ENCODE measurements around the gene PPP4R4.

PPP4R4 gene

DNA sequence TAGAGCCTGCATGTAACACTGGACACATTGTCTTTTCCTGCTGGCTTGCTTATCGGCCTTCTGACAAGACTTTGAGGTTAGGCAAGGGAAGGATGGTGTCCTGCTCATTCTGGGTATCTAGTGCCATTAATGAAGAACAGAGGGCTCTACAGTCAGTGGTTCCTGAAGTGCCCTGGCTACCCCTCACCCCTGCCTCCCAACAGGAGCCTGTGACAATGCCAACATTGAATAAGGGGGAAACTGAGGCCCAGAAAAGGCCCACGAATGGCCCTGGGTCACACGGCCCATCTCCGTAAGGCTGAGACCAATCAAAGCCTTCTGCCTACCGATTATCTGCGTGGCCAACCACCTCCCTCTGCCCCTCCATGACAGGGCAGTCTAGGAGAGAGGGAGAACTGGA is 46.8 kb upstream of the PPP4R4 start:
- TF ChIP-seq, protein P1, sequence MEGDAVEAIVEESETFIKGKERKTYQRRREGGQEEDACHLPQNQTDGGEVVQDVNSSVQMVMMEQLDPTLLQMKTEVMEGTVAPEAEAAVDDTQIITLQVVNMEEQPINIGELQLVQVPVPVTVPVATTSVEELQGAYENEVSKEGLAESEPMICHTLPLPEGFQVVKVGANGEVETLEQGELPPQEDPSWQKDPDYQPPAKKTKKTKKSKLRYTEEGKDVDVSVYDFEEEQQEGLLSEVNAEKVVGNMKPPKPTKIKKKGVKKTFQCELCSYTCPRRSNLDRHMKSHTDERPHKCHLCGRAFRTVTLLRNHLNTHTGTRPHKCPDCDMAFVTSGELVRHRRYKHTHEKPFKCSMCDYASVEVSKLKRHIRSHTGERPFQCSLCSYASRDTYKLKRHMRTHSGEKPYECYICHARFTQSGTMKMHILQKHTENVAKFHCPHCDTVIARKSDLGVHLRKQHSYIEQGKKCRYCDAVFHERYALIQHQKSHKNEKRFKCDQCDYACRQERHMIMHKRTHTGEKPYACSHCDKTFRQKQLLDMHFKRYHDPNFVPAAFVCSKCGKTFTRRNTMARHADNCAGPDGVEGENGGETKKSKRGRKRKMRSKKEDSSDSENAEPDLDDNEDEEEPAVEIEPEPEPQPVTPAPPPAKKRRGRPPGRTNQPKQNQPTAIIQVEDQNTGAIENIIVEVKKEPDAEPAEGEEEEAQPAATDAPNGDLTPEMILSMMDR (IDR thresholded peaks at IDR 0.05; ENCODE audit: low read depth, low read length), result no peak
- DNase-seq (ENCODE audit: low read depth, low spot score), result no peak
- in situ Hi-C loops (cut with HindIII; ENCODE audit: low sequenced_read_pairs), result no loop called here

DNA sequence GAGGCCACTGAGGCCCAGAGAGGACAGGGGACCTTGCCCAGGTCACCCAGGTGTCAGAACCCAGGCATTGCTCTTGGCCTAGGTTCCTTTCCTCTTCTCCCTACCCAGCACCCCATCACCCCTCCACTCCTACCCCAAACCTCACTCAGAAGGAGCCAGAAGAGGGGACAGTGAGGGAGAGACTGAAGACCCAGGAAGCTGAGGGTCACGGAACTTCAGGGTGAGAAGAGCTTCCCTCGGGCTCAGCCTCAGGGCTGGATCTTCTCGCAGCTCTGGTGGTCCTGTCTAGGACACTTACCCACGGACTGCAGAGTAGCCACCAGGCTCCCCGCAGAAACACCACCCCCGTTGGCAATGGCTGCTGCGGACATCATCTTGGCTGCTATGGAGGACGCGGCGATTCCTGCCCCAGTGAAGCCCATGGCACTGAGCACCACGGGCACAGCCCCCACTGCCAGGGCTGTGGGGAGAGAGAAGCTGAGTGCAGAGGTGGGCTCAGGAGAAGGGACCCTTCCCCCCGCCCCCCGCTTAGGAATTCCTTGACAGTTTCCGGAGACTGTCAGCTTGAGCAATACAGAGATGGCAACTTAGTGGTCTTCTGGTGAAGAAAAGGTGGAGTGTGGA is 45.8 kb upstream of the PPP4R4 start:
- peak overlapping the region; percentile 65 for H3K4me3 ChIP-seq (ENCODE audit: low read depth, low read length)
- in situ Hi-C loops (cut with HindIII; ENCODE audit: low sequenced_read_pairs), result no loop called here
- DNase-seq (ENCODE audit: low read depth, low spot score), result no peak
- TF ChIP-seq, protein P1 (IDR thresholded peaks at IDR 0.05; ENCODE audit: low read depth, low read length), result no peak

More for the DNA sequence above, 46.8 kb upstream of the PPP4R4 start:
- H3K4me3 ChIP-seq (ENCODE audit: low read depth, low read length), result no peak overlapping the region

DNA sequence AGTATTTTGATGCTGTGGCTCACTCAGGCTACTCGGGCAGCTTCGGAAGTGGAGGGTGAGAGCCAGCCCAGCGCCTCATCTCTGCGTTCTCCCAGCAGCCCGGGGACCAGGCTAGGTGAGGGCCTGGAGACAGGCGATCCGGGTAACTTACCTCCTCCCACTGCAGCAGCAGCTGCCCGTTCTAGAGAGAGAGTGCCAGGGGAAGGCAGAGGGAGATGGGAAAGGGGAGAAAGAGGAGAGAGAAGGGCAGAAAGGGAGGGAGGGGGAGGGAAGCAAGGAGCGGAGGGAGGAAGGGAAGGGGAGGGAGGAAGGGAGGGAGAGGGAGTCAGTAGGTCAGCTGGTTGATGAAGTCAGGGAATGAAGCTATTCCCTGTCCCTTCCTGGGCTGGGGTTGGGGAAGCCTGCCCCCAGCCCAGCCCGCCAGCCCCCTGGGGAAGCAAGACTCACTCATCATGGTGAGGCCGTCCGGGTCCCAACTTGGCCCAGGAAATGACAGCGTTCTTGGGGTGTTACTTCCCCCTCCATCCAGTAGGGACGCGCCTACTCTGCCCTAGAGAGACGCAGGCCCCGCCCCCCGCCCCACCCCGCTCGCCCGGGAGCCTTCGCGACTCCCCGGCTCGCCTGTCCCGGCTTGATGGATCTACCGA is 44.9 kb upstream of the PPP4R4 start, which contains the start of gene IFI27L2:
Gene IFI27L2 (minus strand): TSS at position 494 of the 647 bp plus-strand sequence. CDS start 40 bp downstream, at position 454.
- TF ChIP-seq, protein P1 (IDR thresholded peaks at IDR 0.05; ENCODE audit: low read depth, low read length), result peak; percentile 39
- peak; percentile 84 for DNase-seq (ENCODE audit: low read depth, low spot score)
- H3K4me3 ChIP-seq (ENCODE audit: low read depth, low read length), result peak within 1 kb of the TSS; percentile 65
- in situ Hi-C loops (cut with HindIII; ENCODE audit: low sequenced_read_pairs), result no loop called here

DNA sequence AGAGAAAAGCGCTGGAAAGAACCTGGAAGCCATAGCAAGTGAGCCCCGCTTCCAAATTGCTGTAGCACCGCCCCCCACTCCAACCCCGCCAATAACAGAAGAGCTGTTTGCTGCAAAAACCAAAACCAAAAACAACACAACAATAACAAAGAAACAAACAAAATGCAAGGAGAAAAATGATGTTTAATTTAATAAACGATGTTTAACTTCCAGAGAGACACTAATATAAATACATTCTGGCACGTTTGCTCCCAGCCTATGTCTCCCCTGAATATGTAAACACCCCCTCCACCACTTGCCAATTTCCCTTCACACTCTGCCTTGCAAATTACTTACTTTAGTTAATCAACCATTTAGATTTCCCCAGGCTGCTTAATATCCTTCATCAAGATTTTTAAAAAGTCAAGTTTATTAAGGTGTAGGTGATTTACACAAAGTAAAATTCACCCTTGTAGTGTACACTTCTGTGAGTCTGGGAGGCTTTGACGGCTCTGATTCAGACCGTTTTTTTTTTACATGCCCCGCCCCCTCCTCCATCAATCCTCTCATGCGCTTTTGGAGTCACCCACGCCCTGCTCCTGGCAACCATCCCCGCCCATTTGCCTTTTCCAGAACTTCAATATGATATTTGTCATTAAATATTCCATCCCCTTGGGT is 44.2 kb upstream of the PPP4R4 start:
- TF ChIP-seq, protein P1 (IDR thresholded peaks at IDR 0.05; ENCODE audit: low read depth, low read length), result no peak
- peak; percentile 42 for DNase-seq (ENCODE audit: low read depth, low spot score)
- in situ Hi-C loops (cut with HindIII; ENCODE audit: low sequenced_read_pairs), result no loop called here
- peak overlapping the region; percentile 65 for H3K4me3 ChIP-seq (ENCODE audit: low read depth, low read length)

DNA sequence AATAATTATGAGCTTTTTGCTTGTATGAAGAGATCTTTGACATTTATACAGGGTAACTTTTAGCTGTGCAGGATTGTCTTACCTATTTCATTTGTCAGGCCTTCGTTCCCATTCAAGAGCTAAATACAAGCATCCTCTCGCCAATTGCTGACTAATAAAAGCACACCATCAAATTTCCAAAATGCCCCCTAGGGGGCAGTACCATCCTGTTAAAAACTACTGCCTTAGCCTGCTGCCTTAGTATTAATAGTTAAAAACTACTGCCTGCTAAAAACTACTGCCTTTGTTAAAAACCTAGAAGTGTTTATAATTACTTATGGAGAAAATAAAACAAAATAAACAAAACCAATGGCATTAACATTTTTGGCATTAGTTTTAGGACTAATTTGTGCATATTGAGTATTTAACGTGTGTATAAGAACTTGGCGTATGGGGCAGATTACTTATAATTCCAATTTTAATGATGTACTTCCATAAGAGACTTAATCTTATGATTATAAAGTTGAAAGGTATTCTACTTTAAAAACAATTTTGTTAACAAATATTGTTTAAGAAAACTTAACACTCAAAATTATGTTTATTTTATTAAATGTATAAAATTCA is 41.7 kb upstream of the PPP4R4 start:
- peak; percentile 77 for DNase-seq (ENCODE audit: low read depth, low spot score)
- in situ Hi-C loops (cut with HindIII; ENCODE audit: low sequenced_read_pairs), result no loop called here
- TF ChIP-seq, protein P1 (IDR thresholded peaks at IDR 0.05; ENCODE audit: low read depth, low read length), result peak; percentile 77
- no peak overlapping the region for H3K4me3 ChIP-seq (ENCODE audit: low read depth, low read length)

DNA sequence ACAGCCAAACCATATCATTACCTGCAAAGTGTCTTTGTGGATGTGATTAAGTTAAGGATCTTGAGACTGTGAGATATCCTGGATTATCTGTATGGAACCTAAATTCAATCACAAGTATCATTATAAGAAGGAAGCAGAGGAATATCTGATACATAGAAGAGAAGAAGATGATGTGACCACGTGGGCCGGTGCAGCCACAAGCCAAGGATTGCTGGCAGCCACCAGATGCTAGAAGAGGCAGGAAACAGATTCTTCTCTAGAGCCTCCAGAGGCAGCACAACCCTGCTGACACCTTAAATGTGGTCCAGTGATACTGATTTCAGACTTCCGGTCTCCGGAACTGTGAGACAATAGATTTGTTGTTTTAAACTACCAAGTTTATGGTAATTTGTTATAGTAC is 38.6 kb upstream of the PPP4R4 start:
- TF ChIP-seq, protein P1 (IDR thresholded peaks at IDR 0.05; ENCODE audit: low read depth, low read length), result no peak
- H3K4me3 ChIP-seq (ENCODE audit: low read depth, low read length), result no peak overlapping the region
- no peak for DNase-seq (ENCODE audit: low read depth, low spot score)
- in situ Hi-C loops (cut with HindIII; ENCODE audit: low sequenced_read_pairs), result no loop called here
